Bronchial epithelial cell (primary cell): ENCODE results near the gene MAST1. TPM values are rescaled to one million over a fixed set of nuclear protein-coding genes. Genes with fewer than 3 reads are reported as not detected.

Experiments
- DNase-seq: peaks from one replicate; pipeline ENCODE4 v3.0.0-alpha.2; 2010; ENCODE audit warnings: low read depth
- FAIRE-seq: peaks from 2 replicates; lab custom pipeline; 2011; peaks lifted over from hg19 to GRCh38; lab: Jason Lieb, UNC
- H3K27me3 ChIP-seq: 2 replicates; pipeline ENCODE4 v1.5.1; 2011; ENCODE audit warnings: low read length; ENCODE audit not compliant: control insufficient read depth, insufficient read depth
- H3K36me3 ChIP-seq: 2 replicates; pipeline ENCODE4 v1.5.1; 2011; ENCODE audit warnings: low read length; ENCODE audit not compliant: control insufficient read depth, insufficient read depth
- H3K4me3 ChIP-seq: 2 replicates; pipeline ENCODE4 v1.5.1; 2011; ENCODE audit warnings: mild to moderate bottlenecking, low read depth, low read length, control low read depth
- CTCF ChIP-seq: IDR thresholded peaks from 2 replicates; pipeline ENCODE4 v1.5.1; 2011; ENCODE audit warnings: mild to moderate bottlenecking, moderate library complexity, low read length, control low read depth, inconsistent platforms; ENCODE audit not compliant: insufficient read depth, severe bottlenecking
- total RNA-seq: library from RNA; depleted of rRNA; stranded (reverse); fragments of >200 nt; gene quantifications from 2 replicates; pipeline ENCODE4 v1.2.1, GENCODE V29; 2014

Gene MAST1
- total RNA-seq, 1 donor from 2014 or later, result 0.26 TPM

GRCh38 chr19:12884202-12884601 lies 45.9 kb downstream of the MAST1 start:
- no peaks in the 10 kb centered on the region for H3K36me3 ChIP-seq
- no peak for FAIRE-seq
- DNase-seq, result no peak

GRCh38 chr19:12884627-12884925 lies 46.3 kb downstream of the MAST1 start:
- H3K36me3 ChIP-seq, result no peaks in the 10 kb centered on the region
- FAIRE-seq (no peak), DNase-seq (no peak)
- no peak overlapping the region for H3K4me3 ChIP-seq
- TF ChIP-seq CTCF, result no peak
- H3K27me3 ChIP-seq, result no peaks in the 10 kb centered on the region

More at GRCh38 chr19:12884202-12884601, 45.9 kb downstream of the MAST1 start:
- Histone ChIP-seq H3K4me3 (no peak overlapping the region), H3K27me3 (no peaks in the 10 kb centered on the region)
- no peak for TF ChIP-seq CTCF

GRCh38 chr19:12884926-12885748 lies 46.8 kb downstream of the MAST1 start:
- H3K36me3 ChIP-seq, result no peaks in the 10 kb centered on the region
- DNase-seq (peak; percentile 72), FAIRE-seq (no peak)
- peak overlapping the region; percentile 1 for H3K4me3 ChIP-seq
- TF ChIP-seq CTCF, result peak; percentile 53
- no peaks in the 10 kb centered on the region for H3K27me3 ChIP-seq

- FAIRE-seq, result no peak
- Histone ChIP-seq H3K36me3 (no peaks in the 10 kb centered on the region), H3K4me3 (peak overlapping the region; percentile 1), H3K27me3 (no peaks in the 10 kb centered on the region)
- TF ChIP-seq CTCF, result no peak
- no peak for DNase-seq
Observed at GRCh38 chr19:12885749-12886650, 47.7 kb downstream of the MAST1 start.

- FAIRE-seq (no peak), DNase-seq (no peak)
- Histone ChIP-seq H3K27me3 (no peaks in the 10 kb centered on the region), H3K4me3 (no peak overlapping the region), H3K36me3 (no peaks in the 10 kb centered on the region)
- TF ChIP-seq CTCF, result no peak
Observed at GRCh38 chr19:12886651-12886968, 48.3 kb downstream of the MAST1 start.
